Right forelimb (tissue), 1 donor: ENCODE data around the gene KIF26B.

ENCODE experiments used
- DNase-seq: peaks from one replicate; pipeline ENCODE4 v3.0.0-alpha.2; 2018

The KIF26B gene

GRCh38 chr1:245133995-245134715, 20.6 kb upstream of the KIF26B start:
- no peak for DNase-seq

- DNase-seq = no peak
Observed at GRCh38 chr1:245142171-245142798, 12.5 kb upstream of the KIF26B start.

GRCh38 chr1:245142976-245143375, 11.8 kb upstream of the KIF26B start:
- DNase-seq = no peak

GRCh38 chr1:245143849-245144248, 10.9 kb upstream of the KIF26B start:
- DNase-seq = no peak

GRCh38 chr1:245148069-245148468, 6.7 kb upstream of the KIF26B start:
- DNase-seq = no peak

- DNase-seq = no peak
Observed at GRCh38 chr1:245148861-245149260, 5.9 kb upstream of the KIF26B start.

GRCh38 chr1:245153081-245153551, 1.7 kb upstream of the KIF26B start:
- DNase-seq = peak; percentile 81

GRCh38 chr1:245153552-245154428, 995 bp upstream of the KIF26B start:
- peak; percentile 64 for DNase-seq

- peak; percentile 63 for DNase-seq
Observed at GRCh38 chr1:245155272-245156040, 671 bp downstream of the KIF26B start.

GRCh38 chr1:245156041-245156735, 1.4 kb downstream of the KIF26B start:
- peak; percentile 88 for DNase-seq

- peak; percentile 52 for DNase-seq
Observed at GRCh38 chr1:245156736-245157505, 2.1 kb downstream of the KIF26B start.

GRCh38 chr1:245158913-245159312, 4.1 kb downstream of the KIF26B start:
- no peak for DNase-seq

GRCh38 chr1:245160288-245160687, 5.5 kb downstream of the KIF26B start:
- no peak for DNase-seq

GRCh38 chr1:245160741-245161400, 6.1 kb downstream of the KIF26B start:
- no peak for DNase-seq

- no peak for DNase-seq
Observed at GRCh38 chr1:245161866-245162265, 7.1 kb downstream of the KIF26B start.

GRCh38 chr1:245166471-245166885, 11.7 kb downstream of the KIF26B start:
- DNase-seq = peak; percentile 66

- DNase-seq = no peak
Observed at GRCh38 chr1:245168086-245168485, 13.3 kb downstream of the KIF26B start.

GRCh38 chr1:245168906-245169305, 14.1 kb downstream of the KIF26B start:
- DNase-seq = no peak

GRCh38 chr1:245169376-245169775, 14.6 kb downstream of the KIF26B start:
- no peak for DNase-seq

GRCh38 chr1:245172026-245172425, 17.2 kb downstream of the KIF26B start:
- no peak for DNase-seq

GRCh38 chr1:245172829-245173228, 18.0 kb downstream of the KIF26B start:
- DNase-seq = no peak
